ENCODE measurements around the gene FAM50A.

FAM50A gene

DNA sequence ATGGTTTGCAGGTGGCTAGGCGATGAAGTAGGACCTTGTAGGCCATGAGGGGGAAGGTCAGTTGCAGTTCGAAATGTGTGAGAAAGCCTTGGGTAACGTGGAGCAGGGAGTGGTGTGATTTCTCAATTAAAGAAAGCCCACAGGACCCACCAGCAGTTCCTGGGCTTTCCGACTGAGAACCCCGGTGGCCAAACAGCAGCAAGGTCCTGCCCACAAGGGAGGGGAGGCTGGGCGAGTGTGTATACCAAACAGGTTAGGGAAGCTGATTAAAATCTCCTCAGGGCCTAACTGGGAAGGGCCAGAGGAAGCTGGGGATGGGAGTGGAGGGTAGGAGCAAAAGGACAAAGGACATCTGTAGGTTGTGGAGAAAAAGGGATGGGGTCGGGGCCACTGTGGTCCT is 13.0 kb upstream of the FAM50A start:
- peak overlapping the region; percentile 21; the same call in 1 of the 2 replicates for H3K4me3 ChIP-seq (ENCODE audit: low read depth, low read length)
- TF ChIP-seq, protein P1, sequence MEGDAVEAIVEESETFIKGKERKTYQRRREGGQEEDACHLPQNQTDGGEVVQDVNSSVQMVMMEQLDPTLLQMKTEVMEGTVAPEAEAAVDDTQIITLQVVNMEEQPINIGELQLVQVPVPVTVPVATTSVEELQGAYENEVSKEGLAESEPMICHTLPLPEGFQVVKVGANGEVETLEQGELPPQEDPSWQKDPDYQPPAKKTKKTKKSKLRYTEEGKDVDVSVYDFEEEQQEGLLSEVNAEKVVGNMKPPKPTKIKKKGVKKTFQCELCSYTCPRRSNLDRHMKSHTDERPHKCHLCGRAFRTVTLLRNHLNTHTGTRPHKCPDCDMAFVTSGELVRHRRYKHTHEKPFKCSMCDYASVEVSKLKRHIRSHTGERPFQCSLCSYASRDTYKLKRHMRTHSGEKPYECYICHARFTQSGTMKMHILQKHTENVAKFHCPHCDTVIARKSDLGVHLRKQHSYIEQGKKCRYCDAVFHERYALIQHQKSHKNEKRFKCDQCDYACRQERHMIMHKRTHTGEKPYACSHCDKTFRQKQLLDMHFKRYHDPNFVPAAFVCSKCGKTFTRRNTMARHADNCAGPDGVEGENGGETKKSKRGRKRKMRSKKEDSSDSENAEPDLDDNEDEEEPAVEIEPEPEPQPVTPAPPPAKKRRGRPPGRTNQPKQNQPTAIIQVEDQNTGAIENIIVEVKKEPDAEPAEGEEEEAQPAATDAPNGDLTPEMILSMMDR (IDR thresholded peaks at IDR 0.05; ENCODE audit: control insufficient read depth, extremely low read depth, insufficient read depth) = no peak
- DNase-seq (ENCODE audit: low read depth) = peak; percentile 31

DNA sequence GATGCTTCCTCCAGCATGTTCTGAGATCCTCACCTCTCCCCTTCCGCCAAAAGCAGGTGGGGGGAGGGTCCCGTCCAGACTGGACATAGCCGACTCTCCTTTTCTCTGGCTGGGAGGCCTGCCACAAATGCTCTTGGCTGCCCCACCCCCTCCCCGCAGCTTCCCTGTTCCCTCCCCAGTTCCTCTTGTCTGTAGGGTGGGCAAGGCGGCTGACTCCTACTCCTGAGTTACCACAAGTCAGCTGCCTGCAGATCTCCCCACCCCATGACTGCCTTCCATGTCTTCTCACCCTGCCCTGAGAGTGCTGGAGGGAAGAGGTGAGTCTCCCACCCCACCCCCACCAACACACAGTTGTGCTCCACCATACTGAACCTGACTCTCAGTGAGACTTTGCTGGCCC is 12.6 kb upstream of the FAM50A start:
- TF ChIP-seq, protein P1 (IDR thresholded peaks at IDR 0.05; ENCODE audit: control insufficient read depth, extremely low read depth, insufficient read depth) = no peak
- DNase-seq (ENCODE audit: low read depth) = no peak
- H3K4me3 ChIP-seq (ENCODE audit: low read depth, low read length) = 0 out of 2 replicates have a peak overlapping the region, but pooled peaks have one; percentile 21

DNA sequence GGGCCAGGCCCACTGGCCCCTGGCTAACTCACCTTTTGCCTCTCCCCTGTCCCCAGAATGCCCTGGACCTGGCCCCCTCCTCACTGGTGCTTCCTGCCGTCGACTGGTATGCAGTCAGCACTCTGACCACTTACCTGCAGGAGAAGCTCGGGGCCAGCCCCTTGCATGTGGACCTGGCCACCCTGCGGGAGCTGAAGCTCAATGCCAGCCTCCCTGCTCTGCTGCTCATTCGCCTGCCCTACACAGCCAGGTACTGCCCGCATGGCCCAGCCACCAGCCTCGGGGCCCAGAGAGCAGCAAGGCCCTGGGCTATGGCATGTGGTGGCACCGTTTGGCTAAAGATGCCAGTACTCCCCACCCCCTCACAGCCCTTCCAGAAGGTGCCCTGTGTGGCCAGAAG is 11.7 kb upstream of the FAM50A start:
- DNase-seq (ENCODE audit: low read depth) = no peak
- no peak overlapping the region for H3K4me3 ChIP-seq (ENCODE audit: low read depth, low read length)
- TF ChIP-seq, protein P1 (IDR thresholded peaks at IDR 0.05; ENCODE audit: control insufficient read depth, extremely low read depth, insufficient read depth) = no peak

DNA sequence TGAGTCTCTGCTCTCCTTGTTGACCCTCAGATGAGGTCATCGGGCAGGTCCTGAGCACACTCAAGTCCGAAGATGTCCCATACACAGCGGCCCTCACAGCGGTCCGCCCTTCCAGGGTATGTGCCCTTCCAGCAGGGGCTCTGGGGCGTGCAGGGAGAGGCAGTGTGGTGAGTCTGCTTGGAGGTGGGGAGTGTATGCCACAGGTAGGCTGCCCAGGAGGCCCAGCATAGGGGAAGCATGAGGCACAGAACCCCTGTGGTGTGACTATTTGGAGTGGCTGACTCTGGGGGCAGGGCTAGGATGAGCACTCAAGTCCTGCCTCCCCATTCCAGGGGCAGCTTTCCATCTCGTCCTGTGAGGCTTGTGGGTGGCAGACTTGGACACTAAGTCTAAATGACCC is 10.3 kb upstream of the FAM50A start:
- TF ChIP-seq, protein P1 (IDR thresholded peaks at IDR 0.05; ENCODE audit: control insufficient read depth, extremely low read depth, insufficient read depth) = no peak
- H3K4me3 ChIP-seq (ENCODE audit: low read depth, low read length) = no peak overlapping the region

DNA sequence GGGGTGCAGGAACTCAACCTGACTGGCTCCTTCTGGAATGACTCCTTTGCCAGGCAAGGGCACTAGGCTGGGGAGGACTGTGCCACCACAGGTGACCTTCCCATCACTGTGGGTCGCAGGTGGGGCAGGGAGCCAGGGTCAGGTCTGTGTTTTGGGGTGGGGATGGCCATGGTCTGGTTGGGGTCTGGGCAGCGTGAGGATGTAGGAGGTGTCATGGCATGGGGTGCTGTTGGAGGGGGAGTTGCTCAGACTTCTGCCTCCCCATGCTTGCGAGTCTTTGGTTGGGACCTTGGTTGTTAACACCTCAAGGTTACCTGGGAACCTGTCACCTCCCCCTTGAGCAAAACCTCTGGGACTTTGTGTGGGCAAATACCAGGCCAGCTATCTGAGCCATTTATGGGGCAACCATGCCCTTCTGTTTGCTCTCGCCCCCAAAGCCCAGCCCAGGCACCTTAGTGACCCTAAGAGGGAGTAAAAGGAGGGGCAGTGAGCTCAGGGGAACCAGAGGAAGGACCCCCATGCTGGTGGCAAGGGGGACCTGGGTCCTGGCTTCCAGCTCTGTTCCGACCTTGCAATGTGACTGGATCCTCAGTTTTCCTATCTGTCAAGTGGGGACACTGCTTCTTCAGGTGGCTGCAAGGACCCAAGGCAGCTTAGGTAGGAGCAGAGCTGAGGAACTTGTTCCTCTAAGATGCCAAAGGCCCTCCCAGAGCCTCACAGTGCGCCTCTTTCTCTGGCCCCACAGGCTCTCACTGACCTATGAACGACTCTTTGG is 9.4 kb upstream of the FAM50A start:
- TF ChIP-seq, protein P1 (IDR thresholded peaks at IDR 0.05; ENCODE audit: control insufficient read depth, extremely low read depth, insufficient read depth) = no peak
- DNase-seq (ENCODE audit: low read depth) = no peak
- no peak overlapping the region for H3K4me3 ChIP-seq (ENCODE audit: low read depth, low read length)

More for the DNA sequence above, 10.3 kb upstream of the FAM50A start:
- DNase-seq (ENCODE audit: low read depth) = no peak

DNA sequence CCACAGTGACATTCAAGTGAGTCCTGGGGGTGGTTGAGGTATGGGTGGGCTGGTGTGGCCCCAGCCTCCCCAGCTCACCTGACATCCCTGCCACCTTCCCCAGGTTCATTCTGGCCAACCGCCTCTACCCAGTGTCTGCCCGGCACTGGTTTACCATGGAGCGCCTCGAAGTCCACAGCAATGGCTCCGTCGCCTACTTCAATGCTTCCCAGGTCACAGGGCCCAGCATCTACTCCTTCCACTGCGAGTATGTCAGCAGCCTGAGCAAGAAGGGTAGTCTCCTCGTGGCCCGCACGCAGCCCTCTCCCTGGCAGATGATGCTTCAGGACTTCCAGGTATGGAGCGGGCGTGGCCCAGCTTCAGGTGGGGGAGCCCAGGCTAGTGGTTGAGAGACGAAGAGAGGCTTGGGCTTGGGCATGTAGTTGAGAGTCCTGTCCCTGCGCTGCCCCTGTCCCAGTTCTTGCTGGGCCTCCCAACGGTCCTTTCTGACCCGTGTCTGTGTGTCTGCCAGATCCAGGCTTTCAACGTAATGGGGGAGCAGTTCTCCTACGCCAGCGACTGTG is 8.7 kb upstream of the FAM50A start:
- no peak for DNase-seq (ENCODE audit: low read depth)
- H3K4me3 ChIP-seq (ENCODE audit: low read depth, low read length) = no peak overlapping the region
- TF ChIP-seq, protein P1 (IDR thresholded peaks at IDR 0.05; ENCODE audit: control insufficient read depth, extremely low read depth, insufficient read depth) = no peak
